NT2/D1 (cell line): Measurements from ENCODE around the gene SDC1.

Experiments used
- YY1 ChIP-seq: IDR thresholded peaks from 2 replicates; pipeline ENCODE4 v1.6.1; 2011; ENCODE audit not compliant: insufficient read length, insufficient read depth
- ZNF274 ChIP-seq: IDR thresholded peaks from 2 replicates; pipeline ENCODE4 v1.6.1; 2011; ENCODE audit warnings: mild to moderate bottlenecking, low read depth, low read length

- no peak for TF ChIP-seq YY1
- TF ChIP-seq ZNF274, result no peak
Measured at GRCh38 chr2:20225294-20226151, 593 bp upstream of the SDC1 start.
